Measurements from ENCODE around the gene PRSS23.

The PRSS23 gene

GRCh38 chr11:86758171-86758570, 42.2 kb upstream of the PRSS23 start:
- Histone ChIP-seq H3K4me3 (ENCODE audit: low read length) (no peak overlapping the region), H3K4me2 (ENCODE audit: low read length) (no peak overlapping the region), H4K20me1 (ENCODE audit: control insufficient read depth, insufficient read depth, low read depth, low read length) (no peaks in the 10 kb centered on the region), H3K79me2 (ENCODE audit: control insufficient read depth, low read length) (no peaks in the 10 kb centered on the region), H3K27ac (ENCODE audit: low read depth, low read length) (no peak overlapping the region), H3K36me3 (ENCODE audit: control insufficient read depth, low read length) (no peaks in the 10 kb centered on the region), H3F3A (ENCODE audit: control insufficient read depth, insufficient read depth) (no peaks in the 10 kb centered on the region), H3K27me3 (ENCODE audit: control insufficient read depth, low read length) (no peaks in the 10 kb centered on the region), H3K4me1 (ENCODE audit: control insufficient read depth, low read length) (no peaks in the 10 kb centered on the region), H3K9me3 (ENCODE audit: control insufficient read depth, insufficient read depth, low read length) (no peaks in the 10 kb centered on the region), H3K9me2 (replicated peaks; ENCODE audit: control insufficient read depth, low read length) (no peaks in the 10 kb centered on the region)
- no peak for TF ChIP-seq EZH2phosphoT487 (IDR thresholded peaks at IDR 0.05; ENCODE audit: borderline replicate concordance, low read length)
- TF ChIP-seq CTCF (IDR thresholded peaks at IDR 0.05; ENCODE audit: low read depth, low read length, poor library complexity, severe bottlenecking), result no peak

- Histone ChIP-seq H3F3A (ENCODE audit: control insufficient read depth, insufficient read depth) (no peaks in the 10 kb centered on the region), H3K27me3 (ENCODE audit: control insufficient read depth, low read length) (no peaks in the 10 kb centered on the region), H3K4me3 (ENCODE audit: low read length) (no peak overlapping the region), H4K20me1 (ENCODE audit: control insufficient read depth, insufficient read depth, low read depth, low read length) (no peaks in the 10 kb centered on the region), H3K4me1 (ENCODE audit: control insufficient read depth, low read length) (no peaks in the 10 kb centered on the region), H3K9me3 (ENCODE audit: control insufficient read depth, insufficient read depth, low read length) (no peaks in the 10 kb centered on the region), H3K27ac (ENCODE audit: low read depth, low read length) (no peak overlapping the region), H3K36me3 (ENCODE audit: control insufficient read depth, low read length) (no peaks in the 10 kb centered on the region), H3K4me2 (ENCODE audit: low read length) (no peak overlapping the region), H3K9me2 (replicated peaks; ENCODE audit: control insufficient read depth, low read length) (no peaks in the 10 kb centered on the region), H3K79me2 (ENCODE audit: control insufficient read depth, low read length) (no peaks in the 10 kb centered on the region)
- no peak for TF ChIP-seq EZH2phosphoT487 (IDR thresholded peaks at IDR 0.05; ENCODE audit: borderline replicate concordance, low read length)
These were observed 39.8 kb upstream of the PRSS23 start for GRCh38 chr11:86760577-86760976.

GRCh38 chr11:86761978-86762377, 38.4 kb upstream of the PRSS23 start:
- H3K4me3 ChIP-seq (ENCODE audit: low read length), result no peak overlapping the region
- no peaks in the 10 kb centered on the region for H3K79me2 ChIP-seq (ENCODE audit: control insufficient read depth, low read length)
- H3F3A ChIP-seq (ENCODE audit: control insufficient read depth, insufficient read depth), result no peaks in the 10 kb centered on the region
- no peaks in the 10 kb centered on the region for H3K9me2 ChIP-seq (replicated peaks; ENCODE audit: control insufficient read depth, low read length)
- TF ChIP-seq EZH2phosphoT487 (IDR thresholded peaks at IDR 0.05; ENCODE audit: borderline replicate concordance, low read length) (no peak), CTCF (IDR thresholded peaks at IDR 0.05; ENCODE audit: low read depth, low read length, poor library complexity, severe bottlenecking) (no peak)
- no peak overlapping the region for H3K27ac ChIP-seq (ENCODE audit: low read depth, low read length)
- no peak overlapping the region for H3K4me2 ChIP-seq (ENCODE audit: low read length)
- no peaks in the 10 kb centered on the region for H3K9me3 ChIP-seq (ENCODE audit: control insufficient read depth, insufficient read depth, low read length)
- no peaks in the 10 kb centered on the region for H4K20me1 ChIP-seq (ENCODE audit: control insufficient read depth, insufficient read depth, low read depth, low read length)
- H3K4me1 ChIP-seq (ENCODE audit: control insufficient read depth, low read length), result no peaks in the 10 kb centered on the region
- H3K36me3 ChIP-seq (ENCODE audit: control insufficient read depth, low read length), result no peaks in the 10 kb centered on the region
- H3K27me3 ChIP-seq (ENCODE audit: control insufficient read depth, low read length), result no peaks in the 10 kb centered on the region

GRCh38 chr11:86765203-86765602, 35.1 kb upstream of the PRSS23 start:
- H3K36me3 ChIP-seq (ENCODE audit: control insufficient read depth, low read length), result no peaks in the 10 kb centered on the region
- no peak overlapping the region for H3K4me2 ChIP-seq (ENCODE audit: low read length)
- H3K27ac ChIP-seq (ENCODE audit: low read depth, low read length), result no peak overlapping the region
- H3K27me3 ChIP-seq (ENCODE audit: control insufficient read depth, low read length), result no peaks in the 10 kb centered on the region
- no peaks in the 10 kb centered on the region for H3K9me3 ChIP-seq (ENCODE audit: control insufficient read depth, insufficient read depth, low read length)
- no peaks in the 10 kb centered on the region for H3K79me2 ChIP-seq (ENCODE audit: control insufficient read depth, low read length)
- H3K4me3 ChIP-seq (ENCODE audit: low read length), result no peak overlapping the region
- H3F3A ChIP-seq (ENCODE audit: control insufficient read depth, insufficient read depth), result no peaks in the 10 kb centered on the region
- no peaks in the 10 kb centered on the region for H3K4me1 ChIP-seq (ENCODE audit: control insufficient read depth, low read length)
- H3K9me2 ChIP-seq (replicated peaks; ENCODE audit: control insufficient read depth, low read length), result no peaks in the 10 kb centered on the region
- H4K20me1 ChIP-seq (ENCODE audit: control insufficient read depth, insufficient read depth, low read depth, low read length), result no peaks in the 10 kb centered on the region
- TF ChIP-seq EZH2phosphoT487 (IDR thresholded peaks at IDR 0.05; ENCODE audit: borderline replicate concordance, low read length) (no peak), CTCF (IDR thresholded peaks at IDR 0.05; ENCODE audit: low read depth, low read length, poor library complexity, severe bottlenecking) (no peak)
